Loucy (cell line): ENCODE measurements around the gene RNF125.

Source experiments
- CTCF ChIP-seq: fragments of 200-600 bp; sonication (generic); conservative IDR thresholded peaks from 2 replicates; pipeline ENCODE4 v1.5.1; 2014; ENCODE audit warnings: mild to moderate bottlenecking, antibody characterized with exemption, low read length
- EZH2phosphoT487 ChIP-seq: fragments of 200-600 bp; IDR thresholded peaks from 2 replicates; pipeline ENCODE4 v1.6.1; 2018; ENCODE audit warnings: antibody characterized with exemption, mild to moderate bottlenecking, moderate library complexity, borderline replicate concordance

- TF ChIP-seq CTCF (no peak), EZH2phosphoT487 (no peak)
Observed at GRCh38 chr18:31980863-31981262, 37.8 kb upstream of the RNF125 start.
